Measurements from ENCODE around the gene AICDA. TPM values are rescaled to one million over a fixed set of nuclear protein-coding genes. Genes with fewer than 3 reads are reported as not detected.
"Not testable (repeated sequence)": the region's sequence is repeated elsewhere in the genome, so short reads cannot be mapped to it uniquely, and the experiment has no call there.

Gene AICDA
- total RNA-seq, 2 donors from 2014 or later, result not detected

DNA sequence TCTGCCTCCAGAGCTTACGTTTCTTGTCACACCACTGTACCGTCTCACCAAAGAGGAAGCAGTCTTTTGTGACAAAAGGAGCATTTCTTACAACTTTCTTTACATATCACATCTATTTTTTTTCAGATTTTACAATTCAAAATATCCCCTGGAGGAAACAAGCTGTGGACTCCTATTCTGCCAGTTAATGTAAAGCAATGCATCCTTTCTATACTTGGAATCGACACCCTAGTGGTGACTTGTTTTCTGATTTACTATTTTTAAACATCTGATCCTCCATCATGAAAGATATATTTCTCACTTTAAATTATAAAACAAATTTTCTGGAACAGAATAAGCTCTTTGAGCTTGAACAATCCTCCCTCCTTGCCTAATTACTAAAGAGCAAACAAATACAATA lies 34.8 kb downstream of the AICDA start:
- Histone ChIP-seq H3K27me3 (no peaks in the 10 kb centered on the region), H3K36me3 (replicated peaks in 1 of 2; ENCODE audit: insufficient read depth in 1 of 2, low read depth in 2 of 2) (no peaks in the 10 kb centered on the region), H3K4me3 (no peak overlapping the region), H3K4me1 (no peaks in the 10 kb centered on the region), H3K9me3 (no peaks in the 10 kb centered on the region), H3K27ac (no peak overlapping the region)
- intact Hi-C loops (cut with DNase I), result no loop called here
- TF ChIP-seq, protein P1, sequence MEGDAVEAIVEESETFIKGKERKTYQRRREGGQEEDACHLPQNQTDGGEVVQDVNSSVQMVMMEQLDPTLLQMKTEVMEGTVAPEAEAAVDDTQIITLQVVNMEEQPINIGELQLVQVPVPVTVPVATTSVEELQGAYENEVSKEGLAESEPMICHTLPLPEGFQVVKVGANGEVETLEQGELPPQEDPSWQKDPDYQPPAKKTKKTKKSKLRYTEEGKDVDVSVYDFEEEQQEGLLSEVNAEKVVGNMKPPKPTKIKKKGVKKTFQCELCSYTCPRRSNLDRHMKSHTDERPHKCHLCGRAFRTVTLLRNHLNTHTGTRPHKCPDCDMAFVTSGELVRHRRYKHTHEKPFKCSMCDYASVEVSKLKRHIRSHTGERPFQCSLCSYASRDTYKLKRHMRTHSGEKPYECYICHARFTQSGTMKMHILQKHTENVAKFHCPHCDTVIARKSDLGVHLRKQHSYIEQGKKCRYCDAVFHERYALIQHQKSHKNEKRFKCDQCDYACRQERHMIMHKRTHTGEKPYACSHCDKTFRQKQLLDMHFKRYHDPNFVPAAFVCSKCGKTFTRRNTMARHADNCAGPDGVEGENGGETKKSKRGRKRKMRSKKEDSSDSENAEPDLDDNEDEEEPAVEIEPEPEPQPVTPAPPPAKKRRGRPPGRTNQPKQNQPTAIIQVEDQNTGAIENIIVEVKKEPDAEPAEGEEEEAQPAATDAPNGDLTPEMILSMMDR (IDR thresholded peaks at IDR 0.05), result no peak
- WGBS, 2 donors, result 71% methylated on average over 3 of the region's 3 CpGs
- ATAC-seq (no peak), DNase-seq (no peak)

DNA sequence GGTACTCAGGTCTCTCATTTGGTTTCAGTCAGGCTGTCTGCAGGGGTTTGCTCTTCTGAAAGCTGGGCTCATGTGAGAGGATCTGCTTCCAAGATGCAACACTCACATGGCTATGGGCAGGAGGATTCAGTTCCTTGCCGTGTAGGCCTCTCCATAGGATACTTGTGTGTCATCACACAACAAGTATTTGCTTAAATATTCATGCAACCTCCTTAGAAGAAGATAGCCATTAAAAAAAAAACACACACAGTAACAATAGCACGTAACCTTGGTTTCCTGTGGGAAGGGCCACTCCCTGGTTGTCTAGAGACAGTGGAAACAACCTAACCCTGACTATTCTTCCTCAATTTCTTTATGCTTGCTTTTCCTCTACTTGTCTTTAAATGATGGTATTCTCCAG lies 40.2 kb downstream of the AICDA start:
- H3K27ac ChIP-seq, result no peak overlapping the region
- TF ChIP-seq POLR2A (IDR thresholded peaks at IDR 0.05), result no peak
- TF ChIP-seq, protein P1 (IDR thresholded peaks at IDR 0.05), result no peak
- H3K27me3 ChIP-seq, result no peaks in the 10 kb centered on the region
- ATAC-seq (no peak), DNase-seq (peak in 1 of 4 donors; percentile 2)
- peaks cover 0 to 6% (median 0%) of the 10 kb centered on the region in 3 donors for H3K9me3 ChIP-seq
- no peak overlapping the region for H3K4me3 ChIP-seq
- no peaks in the 10 kb centered on the region for H3K4me1 ChIP-seq
- H3K36me3 ChIP-seq (replicated peaks in 1 of 2; ENCODE audit: insufficient read depth in 1 of 2, low read depth in 2 of 2), result no peaks in the 10 kb centered on the region
- WGBS, 2 donors, result 51 to 62% methylated on average over 2 of the region's 2 CpGs
- intact Hi-C loops (cut with DNase I), result no loop called here

DNA sequence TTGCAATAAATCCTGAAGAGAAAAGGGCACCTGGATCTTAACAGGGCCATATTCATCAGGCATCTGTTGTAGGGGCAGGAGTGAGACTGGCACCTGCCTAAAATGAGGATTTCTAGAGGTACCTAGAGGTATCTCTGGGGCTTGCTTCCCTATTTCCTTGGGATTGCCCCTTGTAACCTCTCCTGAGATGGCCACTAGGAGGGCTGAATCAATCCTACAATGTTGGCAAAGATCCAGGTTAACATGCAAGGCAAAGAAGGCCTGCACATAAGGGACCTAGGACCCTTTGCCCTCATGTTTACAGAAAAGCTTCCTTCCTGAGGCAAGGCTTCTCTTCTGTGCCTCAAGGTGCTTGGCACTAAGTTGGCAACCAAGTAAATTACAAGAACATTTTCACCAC lies 46.1 kb downstream of the AICDA start:
- DNase-seq (no peak), ATAC-seq (no peak)
- Histone ChIP-seq H3K4me3 (no peak overlapping the region), H3K36me3 (replicated peaks in 1 of 2; ENCODE audit: insufficient read depth in 1 of 2, low read depth in 2 of 2) (no peaks in the 10 kb centered on the region), H3K9me3 (peaks cover 0 to 13% (median 0%) of the 10 kb centered on the region in 3 donors), H3K27ac (no peak overlapping the region), H3K4me1 (no peaks in the 10 kb centered on the region), H3K27me3 (no peaks in the 10 kb centered on the region)
- intact Hi-C loops (cut with DNase I), result no loop called here
- TF ChIP-seq, protein P1 (IDR thresholded peaks at IDR 0.05), result no peak
- no peak for TF ChIP-seq POLR2A (IDR thresholded peaks at IDR 0.05)

DNA sequence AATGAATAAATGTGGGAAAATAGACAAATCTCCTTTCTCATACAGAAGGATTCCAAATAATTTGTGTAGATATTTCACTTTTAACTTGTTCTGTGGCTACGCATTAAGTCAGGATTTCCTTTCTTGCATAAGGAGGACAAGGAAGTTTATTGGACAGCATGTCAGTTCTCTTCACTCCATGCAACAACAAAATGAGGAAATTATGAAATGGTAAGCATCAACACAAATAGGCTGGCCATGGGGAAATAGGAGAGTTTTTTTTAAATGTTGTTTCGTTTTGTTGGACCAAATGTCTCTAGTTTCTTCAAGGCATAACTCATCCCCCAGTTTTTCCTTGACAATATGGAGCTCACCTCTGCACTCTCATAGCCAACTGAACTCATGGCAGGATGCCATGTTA lies 46.6 kb downstream of the AICDA start:
- H3K36me3 ChIP-seq (replicated peaks in 1 of 2; ENCODE audit: insufficient read depth in 1 of 2, low read depth in 2 of 2); H3K4me1 ChIP-seq; ATAC-seq; H3K27me3 ChIP-seq; intact Hi-C loops (cut with DNase I); DNase-seq; H3K4me3 ChIP-seq; H3K27ac ChIP-seq: not testable (repeated sequence)
- 57 to 71% methylated on average over 2 of the region's 2 CpGs for WGBS, 2 donors
- peaks cover 0 to 13% (median 0%) of the 10 kb centered on the region in 3 donors for H3K9me3 ChIP-seq

DNA sequence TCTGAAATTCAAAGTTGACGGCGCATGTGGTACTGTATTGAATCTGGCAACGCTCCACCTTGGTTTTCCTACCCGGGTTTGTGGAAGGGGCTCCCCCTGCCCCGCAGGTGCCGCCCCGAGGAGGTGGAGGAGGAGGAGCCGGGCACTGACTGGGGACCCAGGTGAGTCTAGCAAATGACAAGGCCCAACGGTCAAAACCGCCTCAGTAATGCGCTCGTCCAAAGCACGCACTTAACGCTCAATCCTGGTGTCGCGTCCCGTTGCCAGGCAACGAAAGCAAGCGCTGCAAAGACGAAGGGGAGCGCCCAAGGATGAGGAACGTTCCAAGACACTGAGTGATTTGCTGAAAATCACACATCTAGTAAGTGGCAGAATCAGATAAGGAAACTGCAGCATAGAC lies 48.0 kb downstream of the AICDA start:
- no peak for DNase-seq
- H3K4me1 ChIP-seq, result no peaks in the 10 kb centered on the region
- H3K27me3 ChIP-seq, result no peaks in the 10 kb centered on the region
- no peaks in the 10 kb centered on the region for H3K36me3 ChIP-seq (replicated peaks in 1 of 2; ENCODE audit: insufficient read depth in 1 of 2, low read depth in 2 of 2)
- no peak overlapping the region for H3K27ac ChIP-seq
- H3K4me3 ChIP-seq, result no peak overlapping the region
- H3K9me3 ChIP-seq, result peaks cover 0 to 13% (median 0%) of the 10 kb centered on the region in 3 donors
- ATAC-seq, result no peak
- WGBS, 2 donors, result 49 to 54% methylated on average over 18 to 22 of the region's 22 CpGs
- TF ChIP-seq, protein P1 (IDR thresholded peaks at IDR 0.05), result no peak
- no peak for TF ChIP-seq POLR2A (IDR thresholded peaks at IDR 0.05)
- intact Hi-C loops (cut with DNase I), result no loop called here
